ENCODE measurements around the gene FAAP100.

FAAP100 gene

DNA sequence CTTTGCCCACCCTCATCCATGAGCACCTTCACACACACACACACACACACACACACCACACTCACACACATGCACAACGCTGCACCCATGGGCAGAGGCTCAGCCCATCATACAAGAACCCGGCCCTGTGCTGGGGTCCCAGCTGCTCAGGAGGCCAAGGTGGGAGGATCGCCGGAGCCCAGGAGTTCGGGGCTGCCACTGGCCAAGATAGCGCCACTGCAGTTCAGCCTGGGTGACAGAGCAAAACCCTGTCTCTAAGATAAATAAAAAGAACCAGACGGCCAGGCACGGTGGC lies 27.3 kb downstream of the FAAP100 start:
- DNase-seq (ENCODE audit: low spot score): no peak

DNA sequence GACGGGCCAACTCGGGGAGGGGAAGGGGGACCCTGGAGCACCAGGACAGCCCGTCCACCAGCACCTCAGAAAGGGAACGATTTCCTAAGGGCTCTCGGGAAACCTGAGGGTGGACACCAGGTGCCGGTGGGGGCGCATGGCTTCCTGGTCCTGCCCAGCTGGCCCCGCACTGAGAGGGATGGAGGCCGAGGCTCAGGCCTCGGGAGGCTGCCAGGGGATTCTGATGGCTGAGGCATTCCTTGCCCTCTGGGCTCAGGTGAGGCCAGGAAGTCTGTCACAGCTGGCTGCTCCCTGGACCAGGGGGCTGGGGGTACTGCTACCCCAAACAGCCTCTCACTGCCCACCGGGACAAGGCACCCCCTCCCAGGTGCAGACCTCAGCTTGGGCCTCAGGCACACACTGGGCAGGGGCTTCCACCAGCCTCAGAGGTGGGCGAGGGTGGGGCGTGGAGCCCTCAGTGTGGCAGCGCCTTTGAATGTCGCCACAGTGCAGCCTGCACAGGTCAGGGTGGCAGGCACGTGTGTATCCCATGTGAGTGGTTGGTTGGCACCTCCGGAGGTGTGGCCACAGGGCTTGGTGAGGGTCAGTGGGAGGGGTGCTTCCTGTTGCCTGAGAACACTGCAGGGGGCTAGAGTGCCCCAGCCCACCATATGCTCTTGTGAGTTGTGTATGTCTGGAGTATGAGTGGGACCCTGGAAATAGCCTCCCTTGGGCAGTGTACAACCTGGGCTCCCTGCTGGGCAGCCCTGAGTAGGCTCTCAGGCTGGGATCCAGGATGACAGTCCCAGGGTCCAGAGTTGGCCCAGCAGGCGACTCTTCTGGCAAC lies 27.9 kb downstream of the FAAP100 start:
- no peak for DNase-seq (ENCODE audit: low spot score)

DNA sequence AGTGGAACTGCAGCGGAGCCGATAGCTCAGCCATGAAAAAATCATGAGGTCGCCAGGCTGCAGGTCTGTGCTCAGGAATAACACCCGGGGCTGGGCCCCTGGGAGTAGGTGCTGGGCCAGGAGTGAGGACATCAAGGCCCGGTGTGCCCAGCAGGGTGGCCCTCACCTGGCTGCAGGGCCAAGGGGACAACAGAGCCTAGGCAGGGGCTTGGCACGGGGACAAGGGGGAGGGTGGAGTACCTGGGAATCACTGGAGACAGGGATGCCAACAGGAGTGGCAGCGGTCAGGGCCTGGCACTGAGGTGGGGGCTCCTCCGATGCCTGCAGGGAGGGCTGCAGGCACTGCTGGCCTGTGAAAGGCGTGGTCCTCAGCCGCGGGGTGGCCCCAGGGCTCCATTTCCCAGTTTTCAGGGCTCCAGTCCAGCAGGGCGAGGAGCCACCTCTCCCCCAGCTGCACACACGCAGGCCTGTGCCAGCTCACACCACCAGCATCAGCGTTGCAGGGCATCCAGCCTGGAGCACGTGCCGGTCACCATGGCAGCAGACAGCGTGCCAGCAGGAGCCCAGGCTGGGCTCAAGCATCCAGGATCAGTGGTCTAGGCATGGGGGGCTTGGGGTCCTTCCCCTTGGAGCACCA lies 28.6 kb downstream of the FAAP100 start:
- no peak for DNase-seq (ENCODE audit: low spot score)

DNA sequence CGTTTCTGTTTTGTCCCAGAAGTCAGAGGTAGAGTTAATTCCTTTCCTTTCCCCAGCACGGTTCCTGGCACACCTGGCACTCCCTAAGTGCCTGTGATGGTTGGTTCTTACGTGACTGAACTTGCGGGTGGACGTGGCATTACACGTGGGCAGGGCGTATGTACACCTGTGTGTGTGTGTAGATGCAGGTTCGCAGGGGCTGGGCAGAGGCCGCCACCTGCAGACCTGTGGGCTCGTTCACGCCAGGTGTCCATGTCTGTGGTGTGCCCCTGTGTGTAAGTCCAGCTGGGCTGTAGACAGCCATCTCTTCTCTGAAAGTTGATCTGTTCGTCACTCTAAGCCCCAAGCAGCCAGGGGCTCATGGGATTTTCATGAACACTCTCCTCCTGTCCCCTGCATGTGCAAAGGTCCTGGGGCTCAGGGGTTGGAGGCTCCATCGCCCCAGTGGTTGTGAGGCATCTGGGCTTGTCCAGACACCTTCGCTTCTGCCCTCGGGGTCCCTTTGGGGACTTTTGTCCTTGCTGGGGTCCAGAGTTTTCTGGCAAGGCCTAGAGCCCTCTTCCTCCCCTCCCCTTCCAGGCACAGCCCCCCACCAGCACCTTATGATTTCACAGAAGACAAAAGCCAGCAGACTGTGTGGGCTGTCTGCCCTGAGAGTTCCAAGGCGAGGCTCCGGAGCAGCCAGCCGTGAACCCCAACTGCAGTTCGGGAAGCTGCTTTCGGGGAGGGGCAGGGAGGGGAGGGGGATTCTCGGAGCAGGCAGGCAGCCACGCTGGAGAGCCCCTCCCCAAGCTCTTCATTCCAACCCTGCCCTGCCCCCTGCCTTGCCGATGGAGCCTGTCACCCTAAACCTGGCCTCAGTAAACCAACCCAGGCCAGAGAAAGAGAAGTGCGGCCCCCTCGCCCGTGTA lies 29.4 kb downstream of the FAAP100 start:
- no peak for DNase-seq (ENCODE audit: low spot score)

DNA sequence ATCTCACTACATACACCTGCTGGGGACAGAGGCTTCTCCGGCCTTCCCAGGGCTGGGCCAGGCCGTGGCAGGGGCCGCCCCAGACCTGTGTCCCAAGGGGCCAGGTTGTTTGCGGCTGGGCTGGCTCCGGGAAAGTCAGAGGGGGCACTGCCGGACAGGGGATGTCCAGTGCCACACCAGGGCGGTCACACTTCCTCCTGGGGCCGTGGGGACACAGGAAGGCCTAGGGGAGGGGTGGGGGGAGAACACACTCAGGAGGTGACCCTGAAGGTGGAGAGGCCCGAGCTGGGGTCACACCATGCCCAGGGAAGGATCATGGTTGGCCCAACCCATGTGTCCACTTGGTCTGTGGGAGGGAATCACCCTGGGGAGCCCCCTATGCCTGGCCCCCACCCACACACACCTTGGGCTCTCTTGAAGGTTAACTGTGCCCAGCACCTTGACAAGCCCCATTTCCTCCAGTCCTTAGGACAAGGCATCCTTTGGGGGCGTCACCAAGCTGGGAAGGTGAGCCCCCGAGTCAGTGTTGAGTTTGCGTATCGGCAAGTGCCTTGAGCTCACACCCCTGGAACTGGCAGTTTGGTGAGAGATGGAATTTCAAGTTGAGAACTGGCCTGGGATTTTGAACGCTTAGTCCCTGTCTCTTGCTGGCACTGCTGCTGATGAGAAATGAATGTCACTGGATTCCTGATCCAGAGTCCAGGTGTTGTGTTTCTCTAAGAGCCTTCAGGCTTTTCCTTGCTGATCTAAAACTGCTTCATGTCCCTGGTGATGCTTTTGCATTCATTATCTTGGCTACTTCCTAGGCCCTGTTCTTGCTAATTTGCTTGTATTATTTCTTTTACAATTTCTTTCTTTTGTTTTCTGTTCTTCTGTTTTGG lies 31.9 kb downstream of the FAAP100 start:
- DNase-seq (ENCODE audit: low spot score): no peak

DNA sequence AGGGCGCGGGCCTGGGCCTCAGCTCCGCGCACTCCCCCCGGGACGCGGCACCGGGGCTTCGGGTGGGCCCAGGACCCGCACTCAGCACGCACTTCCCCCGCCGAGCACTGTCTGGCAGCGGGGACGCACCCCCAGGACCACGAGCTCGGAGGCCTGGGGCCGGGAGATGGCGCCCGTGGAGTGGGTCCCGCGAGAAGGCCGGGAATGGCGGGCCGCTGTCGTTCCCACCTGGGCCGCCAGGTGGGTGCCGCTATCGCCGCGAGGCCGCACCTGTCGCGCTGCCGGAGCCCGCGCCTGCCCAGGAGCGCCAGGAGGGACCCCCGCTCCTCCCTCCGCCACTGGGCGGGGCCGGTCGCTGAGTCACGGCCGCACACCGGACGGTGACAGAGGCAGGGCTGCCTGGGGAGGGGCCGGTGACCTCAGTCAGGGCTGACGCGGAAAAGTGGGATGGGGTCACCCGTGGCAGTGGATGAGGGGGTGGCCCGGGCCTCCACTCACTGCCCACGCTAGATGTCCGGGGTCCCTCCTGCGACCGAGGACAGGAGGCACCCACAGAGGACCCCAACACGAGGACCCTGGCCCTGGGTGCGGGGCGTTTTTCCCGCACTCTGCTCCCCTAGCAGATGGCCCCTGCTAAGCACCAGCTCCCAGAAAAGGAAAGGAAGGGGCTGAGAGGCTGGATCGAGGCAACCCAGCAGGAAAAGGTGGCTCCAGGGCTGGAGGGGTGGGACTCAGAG lies 32.7 kb downstream of the FAAP100 start:
- DNase-seq (ENCODE audit: low spot score): peak; percentile 81

DNA sequence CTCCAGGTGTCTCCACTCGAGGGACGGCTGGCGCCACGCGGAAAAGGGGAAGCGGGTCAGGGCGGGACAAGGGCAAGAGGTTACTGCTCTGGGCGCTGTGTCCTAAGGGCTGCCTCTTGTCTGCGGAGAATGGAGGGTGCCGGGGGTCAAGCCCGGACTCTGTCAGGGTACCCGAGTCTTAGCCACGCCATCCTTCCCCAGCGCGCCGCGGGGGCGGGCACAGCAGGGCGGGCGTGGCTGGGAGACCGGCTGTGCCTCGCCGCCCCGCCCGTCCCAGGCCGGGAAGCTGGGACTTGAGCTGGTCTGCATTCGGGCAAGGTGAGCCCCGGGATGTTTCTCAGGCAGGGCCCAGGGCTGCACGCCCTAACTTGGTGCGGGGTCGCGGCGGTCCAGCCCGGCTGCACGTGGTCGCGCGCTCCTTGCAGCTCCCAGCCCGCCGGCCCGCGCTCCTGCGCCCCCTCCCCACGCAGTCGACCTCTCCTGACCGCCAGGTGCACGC lies 33.3 kb downstream of the FAAP100 start:
- DNase-seq (ENCODE audit: low spot score): no peak

DNA sequence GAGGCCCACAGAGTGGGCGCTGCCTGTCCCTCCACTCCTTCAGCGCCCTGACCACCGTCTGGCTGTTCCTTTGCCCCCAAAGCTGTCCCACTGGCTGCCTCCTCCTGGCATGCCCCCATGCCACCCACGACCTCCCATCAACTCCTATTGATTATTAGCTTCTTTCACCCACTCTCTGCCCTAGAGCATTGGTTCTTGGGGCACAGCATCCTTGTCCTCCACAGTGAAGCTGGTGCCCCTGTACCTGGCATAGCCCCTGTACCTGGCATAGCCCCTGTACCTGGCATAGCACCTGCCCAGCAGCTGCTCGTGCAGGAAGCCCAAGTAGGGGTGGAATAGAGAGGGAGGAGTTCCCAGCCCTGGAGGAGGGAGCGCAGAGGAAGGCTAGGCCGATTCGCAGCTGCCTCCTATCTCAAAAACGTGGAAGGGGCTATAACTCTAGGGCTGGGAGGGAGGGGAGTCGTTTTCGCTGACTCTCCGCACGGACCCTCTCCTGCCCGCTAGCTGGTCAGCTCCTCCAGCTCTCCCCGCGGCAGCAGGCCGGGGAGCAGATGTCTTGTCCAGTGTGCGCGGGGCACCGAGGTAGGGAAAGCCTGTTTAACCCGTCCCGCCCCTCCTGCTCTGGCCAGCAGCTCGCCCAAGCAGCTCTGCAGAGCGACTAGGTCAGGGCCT lies 33.9 kb downstream of the FAAP100 start:
- DNase-seq (ENCODE audit: low spot score): no peak

DNA sequence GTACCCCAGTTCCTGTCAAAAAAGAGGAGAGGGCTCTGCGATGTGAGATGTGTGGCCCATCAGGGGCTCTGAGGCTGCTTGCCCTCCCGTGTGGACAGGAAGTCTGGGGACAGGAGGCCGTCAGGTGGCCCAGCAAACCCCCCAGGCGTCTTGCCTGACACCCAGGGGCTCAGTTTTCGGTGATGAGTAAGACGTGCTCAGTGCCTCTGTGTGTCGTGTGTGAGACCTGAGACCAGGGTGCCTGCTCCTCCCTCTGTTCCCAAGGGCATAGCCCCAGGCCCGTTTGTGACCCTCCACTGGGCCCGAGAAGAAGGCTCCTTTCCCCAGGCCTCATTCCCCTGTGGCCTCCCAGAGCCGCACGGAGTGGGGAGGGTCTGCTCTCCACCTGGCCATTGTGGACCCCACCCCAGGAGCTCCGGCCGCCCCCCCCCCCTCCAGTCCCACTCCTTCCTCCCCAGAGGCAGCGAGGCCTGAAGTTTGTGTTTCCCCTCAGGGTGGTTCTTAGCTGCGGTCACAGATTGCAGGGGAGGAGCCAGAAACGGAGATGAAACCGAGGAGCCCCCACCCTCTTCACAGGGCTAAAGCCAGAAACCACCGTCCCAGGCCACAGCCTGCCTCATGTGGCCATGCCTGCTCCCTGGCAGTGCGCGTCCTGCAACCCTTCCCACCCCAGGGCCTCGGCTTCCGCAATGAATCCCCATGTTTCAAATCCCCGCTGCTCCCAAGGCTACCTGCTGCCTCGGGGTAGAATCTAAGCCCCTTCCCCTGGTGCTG lies 34.6 kb downstream of the FAAP100 start:
- DNase-seq (ENCODE audit: low spot score): no peak

DNA sequence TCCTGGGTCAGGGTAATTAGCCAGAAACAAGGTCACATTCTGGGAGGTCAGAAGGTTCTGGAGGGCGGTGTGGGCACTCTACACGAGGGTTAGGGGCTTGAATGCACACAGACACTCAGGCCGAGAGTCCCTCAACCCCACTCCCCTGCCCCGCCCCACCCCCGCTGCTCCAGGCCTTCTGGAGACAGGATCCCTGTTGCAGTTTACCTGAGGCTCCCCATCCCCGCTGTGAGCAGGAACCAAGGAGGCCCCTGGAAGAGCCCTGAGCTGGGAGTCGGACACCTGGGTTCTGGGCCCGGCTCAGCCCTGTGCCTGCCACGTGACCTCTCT lies 35.2 kb downstream of the FAAP100 start:
- DNase-seq (ENCODE audit: low spot score): no peak

DNA sequence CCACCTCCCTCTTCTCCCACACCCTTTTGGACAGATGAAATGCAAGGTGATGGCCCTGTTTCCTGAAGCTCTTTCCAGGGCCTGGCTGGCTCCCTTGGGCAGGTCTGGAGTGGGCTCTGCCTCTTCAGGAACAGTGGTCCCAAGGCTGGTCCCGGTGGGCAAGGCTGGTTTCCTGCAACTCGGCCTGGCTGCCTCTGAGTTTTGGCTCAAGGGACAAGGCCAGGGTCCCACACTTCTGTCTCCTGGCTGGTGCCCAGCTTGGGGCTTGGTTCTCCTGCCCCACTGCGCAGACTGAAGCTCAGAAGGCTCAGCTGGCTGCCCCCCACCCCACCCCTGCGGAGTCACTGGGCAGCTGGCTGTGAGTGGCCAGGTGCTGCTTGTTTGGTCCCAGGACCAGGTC lies 35.7 kb downstream of the FAAP100 start:
- DNase-seq (ENCODE audit: low spot score): no peak

DNA sequence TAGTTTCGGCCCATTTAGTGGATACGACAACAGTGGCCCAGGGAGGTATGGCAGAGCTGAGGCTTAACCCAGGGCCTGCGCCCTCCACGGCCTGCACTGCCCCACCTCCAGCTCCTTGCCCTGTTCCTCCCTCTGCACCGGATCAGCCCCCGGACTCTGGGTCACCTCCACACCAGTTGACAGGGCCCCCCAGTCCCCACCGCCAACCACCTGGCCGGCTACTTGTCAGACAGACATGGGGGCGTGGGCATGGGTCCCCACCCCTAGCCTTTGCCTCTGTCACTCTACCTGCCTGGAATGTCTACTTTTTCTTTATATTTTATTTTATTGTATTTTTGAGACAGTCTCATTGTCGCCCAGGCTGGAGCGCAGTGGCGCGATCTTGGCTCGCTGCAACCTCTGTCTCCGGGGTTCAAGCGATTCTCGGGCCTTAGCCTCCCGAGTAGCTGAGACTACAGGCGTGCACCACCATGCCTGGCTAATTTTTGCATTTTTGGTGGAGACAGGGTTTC lies 36.6 kb downstream of the FAAP100 start:
- no peak for DNase-seq (ENCODE audit: low spot score)

DNA sequence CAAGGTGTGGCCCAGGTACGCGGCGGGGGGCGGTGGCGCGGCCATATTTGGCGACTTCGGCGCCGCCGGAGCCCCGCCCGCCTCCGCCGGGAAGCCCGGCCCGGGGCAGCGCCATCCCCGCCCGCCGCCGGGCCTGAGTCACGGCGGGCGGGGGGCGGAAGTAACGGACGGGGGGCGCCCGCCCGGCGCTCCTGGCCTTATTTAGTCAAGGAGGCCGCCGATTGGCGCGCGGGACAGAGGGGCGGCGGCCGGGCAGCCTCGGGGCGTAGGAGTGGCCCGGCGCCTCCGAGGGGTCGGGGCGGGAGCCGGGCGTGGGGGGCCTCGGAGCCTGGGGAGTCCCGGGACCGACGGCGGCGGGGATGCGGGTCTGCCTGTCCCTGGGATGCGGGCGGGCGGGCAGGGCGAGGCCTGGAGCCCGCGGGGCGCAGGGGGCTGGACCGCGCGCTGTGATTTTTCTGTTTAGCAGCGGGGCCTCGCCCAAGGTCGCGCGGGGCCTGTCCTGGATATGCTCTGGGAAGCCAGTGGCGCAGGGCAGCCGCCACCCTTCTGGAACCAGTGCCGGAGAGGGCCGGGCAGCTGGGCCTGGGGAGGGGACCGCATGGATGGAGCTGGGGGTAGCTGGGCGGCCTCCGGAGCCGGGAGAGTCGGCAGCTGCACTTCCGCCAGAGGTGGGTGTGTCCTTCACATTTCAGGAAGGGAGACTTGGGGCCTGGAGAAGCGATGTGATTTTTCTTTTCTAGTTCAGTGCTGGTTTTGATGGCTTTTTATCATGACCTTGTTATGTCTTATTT lies 37.2 kb downstream of the FAAP100 start:
- no peak for DNase-seq (ENCODE audit: low spot score)

DNA sequence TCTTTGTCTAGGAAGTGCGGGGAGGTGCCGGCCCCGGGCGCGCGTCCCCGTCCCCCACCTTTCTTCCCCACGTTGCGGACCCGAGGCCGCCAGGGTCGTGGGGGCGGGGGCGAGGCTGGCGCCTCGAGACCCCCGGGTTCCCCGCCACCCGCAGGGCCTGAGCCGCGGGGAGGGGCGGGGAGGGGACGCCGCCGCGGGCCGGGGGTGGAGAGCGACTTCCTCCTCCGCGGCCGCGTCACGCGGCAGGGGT lies 37.7 kb downstream of the FAAP100 start:
- DNase-seq (ENCODE audit: low spot score): no peak

DNA sequence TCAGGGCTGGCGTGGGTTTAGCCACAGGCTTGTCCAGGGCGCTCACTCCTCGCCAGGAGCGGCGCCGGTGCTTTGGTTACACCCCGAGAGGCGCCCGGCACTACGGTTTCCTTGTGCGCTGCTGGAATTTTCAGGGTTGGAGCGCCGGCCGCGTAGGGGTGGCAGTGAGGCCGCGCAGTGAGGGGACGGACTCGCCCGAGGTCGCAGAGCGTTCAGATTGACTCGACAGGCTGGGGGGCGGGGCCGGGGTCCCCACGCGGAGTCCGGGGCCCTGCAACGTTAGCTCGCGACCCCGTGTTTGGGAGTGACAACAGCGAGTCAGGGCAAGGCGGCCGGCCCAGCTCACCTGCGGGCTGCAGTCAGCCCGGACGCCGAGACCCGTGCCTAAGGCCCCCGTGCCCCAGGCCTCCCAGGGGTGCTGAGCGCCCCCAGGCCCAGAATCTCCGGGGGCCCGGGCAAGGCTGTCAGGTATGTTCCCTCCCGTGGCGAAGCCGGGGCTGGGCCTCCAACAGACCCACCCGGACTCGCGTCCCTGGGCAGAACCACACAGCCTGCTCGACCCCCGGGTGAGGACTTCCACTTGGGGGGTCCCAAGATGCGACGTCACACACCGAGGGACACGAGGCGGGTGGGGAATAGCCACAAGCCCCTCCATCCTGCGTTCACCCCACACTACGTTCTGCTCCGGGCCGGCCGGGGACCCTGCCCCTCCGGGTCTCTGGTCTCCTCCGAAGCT lies 38.2 kb downstream of the FAAP100 start:
- no peak for DNase-seq (ENCODE audit: low spot score)

DNA sequence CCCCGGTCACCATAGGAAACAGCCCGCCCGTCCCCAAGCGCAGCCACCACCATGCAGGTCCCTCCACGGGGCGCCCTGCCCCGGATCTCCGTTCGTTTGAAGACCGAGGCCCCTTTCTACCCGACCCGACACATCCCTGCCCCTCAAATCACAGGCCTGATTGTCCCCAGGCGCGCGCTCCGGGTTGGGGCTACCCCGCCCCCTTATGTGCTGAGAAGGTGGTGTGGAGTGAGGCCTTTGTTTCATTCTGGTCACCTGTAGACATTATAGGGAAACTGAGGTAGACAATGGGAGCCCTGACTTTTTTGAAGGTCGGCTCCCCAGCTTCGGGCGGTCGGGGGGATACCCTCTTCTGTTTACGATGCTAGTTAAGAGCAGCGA lies 38.8 kb downstream of the FAAP100 start:
- no peak for DNase-seq (ENCODE audit: low spot score)

DNA sequence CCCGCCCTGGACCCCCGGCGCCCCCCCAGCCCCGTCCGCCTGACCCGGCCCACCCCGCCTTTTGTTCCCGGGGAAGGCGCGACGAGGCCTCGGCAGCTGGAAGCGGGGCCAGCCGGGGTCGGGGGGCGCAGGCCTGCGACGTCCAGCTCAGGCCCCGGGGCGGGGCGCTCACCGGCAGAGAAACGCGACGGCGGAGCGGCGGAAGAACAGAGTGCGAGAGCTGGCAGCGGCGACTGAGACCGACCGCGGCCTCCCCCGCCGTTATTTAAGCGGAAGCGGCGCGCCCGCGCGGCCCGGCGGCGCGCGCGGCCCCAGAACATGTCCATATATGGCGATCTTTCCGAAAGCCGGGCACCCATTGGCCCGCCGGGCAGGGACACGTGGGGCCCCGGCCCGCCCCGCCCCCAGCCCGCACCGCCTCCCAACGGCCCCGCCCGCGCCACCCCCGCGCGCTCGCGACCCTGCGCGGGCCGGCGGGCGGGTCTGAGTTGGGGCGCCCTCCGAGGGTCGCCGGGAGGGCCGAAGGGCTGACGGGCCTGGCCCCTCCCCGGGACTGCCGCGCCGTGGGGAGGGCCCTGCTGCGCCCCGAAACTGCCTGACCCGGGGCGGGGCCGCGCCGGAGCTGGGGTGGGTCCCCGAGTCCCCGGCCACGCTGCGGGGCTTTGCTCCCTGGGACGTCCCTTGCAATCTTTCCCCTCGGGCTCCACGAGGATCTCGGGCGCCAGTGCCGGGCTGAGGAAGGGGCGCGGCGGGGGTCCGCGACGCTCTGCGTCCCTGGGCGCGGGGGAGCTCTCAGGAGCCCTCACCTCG lies 39.4 kb downstream of the FAAP100 start, which contains the start of gene ACTG1:
Gene ACTG1, minus strand, starts transcription at position 238 of the 810 bp plus-strand sequence. CDS start 445 bp downstream, outside the sequence.
- DNase-seq (ENCODE audit: low spot score): peak; percentile 98

Measured in HuH-7.5 (cell line).